Ishikawa (cell line): Measurements from ENCODE around the gene C1D.

Experiments
- CEBPB ChIP-seq: IDR thresholded peaks from 2 replicates; pipeline ENCODE4 v1.6.1; 2012
- EP300 ChIP-seq: IDR thresholded peaks from 2 replicates; pipeline ENCODE4 v1.6.1; 2012; ENCODE audit warnings: borderline replicate concordance
- RAD21 ChIP-seq: IDR thresholded peaks from 2 replicates; pipeline ENCODE4 v1.6.1; 2012; ENCODE audit warnings: low read depth
- TAF1 ChIP-seq: IDR thresholded peaks from 2 replicates; pipeline ENCODE4 v1.6.1; 2012; ENCODE audit warnings: low read depth, mild to moderate bottlenecking
- TCF12 ChIP-seq: IDR thresholded peaks from 2 replicates; pipeline ENCODE4 v1.6.1; 2012; ENCODE audit warnings: low read depth
- TF ChIP-seq, protein P1 (sequence below): IDR thresholded peaks from 2 replicates; pipeline ENCODE4 v1.6.1; 2012

DNA sequence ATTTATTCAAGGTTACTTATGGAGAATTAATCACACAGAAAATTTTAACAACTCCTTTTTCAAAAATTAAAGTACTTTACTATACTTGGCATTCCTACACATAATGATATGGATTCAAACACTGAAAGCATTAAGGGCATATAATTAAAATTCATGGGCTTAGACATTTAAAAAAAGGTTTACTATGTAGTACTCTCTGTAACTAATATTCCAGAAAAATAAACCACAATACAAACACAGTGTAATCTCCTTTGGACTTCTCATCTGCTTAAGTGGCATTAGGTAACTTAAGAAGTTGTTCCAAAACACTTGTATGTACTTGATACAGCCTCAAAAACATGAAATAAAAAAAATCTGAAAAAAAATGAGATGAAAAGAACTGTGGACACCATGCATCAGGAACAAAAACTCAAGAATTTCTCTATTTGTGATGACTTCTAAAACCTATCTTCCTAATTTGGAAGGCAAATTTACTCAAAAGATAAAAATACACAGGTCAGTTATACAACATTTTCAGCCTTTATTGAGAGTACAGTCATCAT, 21.0 kb downstream of the C1D start:
- TF ChIP-seq RAD21 (no peak), EP300 (no peak), CEBPB (no peak), TCF12 (no peak), TAF1 (no peak)
- TF ChIP-seq, protein P1, sequence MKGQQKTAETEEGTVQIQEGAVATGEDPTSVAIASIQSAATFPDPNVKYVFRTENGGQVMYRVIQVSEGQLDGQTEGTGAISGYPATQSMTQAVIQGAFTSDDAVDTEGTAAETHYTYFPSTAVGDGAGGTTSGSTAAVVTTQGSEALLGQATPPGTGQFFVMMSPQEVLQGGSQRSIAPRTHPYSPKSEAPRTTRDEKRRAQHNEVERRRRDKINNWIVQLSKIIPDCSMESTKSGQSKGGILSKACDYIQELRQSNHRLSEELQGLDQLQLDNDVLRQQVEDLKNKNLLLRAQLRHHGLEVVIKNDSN, result no peak
